ENCODE measurements around the gene COPS8. TPM values are rescaled to one million over a fixed set of nuclear protein-coding genes. Genes with fewer than 3 reads are reported as not detected.

The COPS8 gene
- total RNA-seq, 1 experiment from 2014 or later = 51.0 TPM

DNA sequence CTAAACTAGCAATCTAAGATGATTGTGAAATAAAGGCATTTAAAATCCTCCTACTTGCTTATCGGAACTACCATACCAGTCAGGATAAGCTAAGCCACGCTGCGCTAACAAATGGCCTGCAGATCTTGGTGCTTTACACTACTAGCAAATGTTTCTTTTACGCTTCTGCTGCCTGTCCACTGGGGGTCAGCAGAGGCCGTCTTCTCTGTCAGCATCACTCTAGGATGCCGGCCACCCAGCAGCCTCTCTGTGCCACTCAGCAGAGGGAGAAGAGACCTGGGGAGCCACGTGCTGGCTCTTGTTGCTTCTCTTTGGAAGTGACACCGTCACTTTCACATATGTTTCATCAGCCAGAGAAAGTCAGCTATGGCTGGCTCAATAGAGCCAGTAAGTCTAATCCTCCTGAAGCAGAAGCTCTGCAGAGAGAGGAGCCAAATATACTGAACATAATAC lies 36.6 kb downstream of the COPS8 start (continued):
- TF ChIP-seq, protein P1, sequence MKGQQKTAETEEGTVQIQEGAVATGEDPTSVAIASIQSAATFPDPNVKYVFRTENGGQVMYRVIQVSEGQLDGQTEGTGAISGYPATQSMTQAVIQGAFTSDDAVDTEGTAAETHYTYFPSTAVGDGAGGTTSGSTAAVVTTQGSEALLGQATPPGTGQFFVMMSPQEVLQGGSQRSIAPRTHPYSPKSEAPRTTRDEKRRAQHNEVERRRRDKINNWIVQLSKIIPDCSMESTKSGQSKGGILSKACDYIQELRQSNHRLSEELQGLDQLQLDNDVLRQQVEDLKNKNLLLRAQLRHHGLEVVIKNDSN (CRISPR knock-in tag; IDR thresholded peaks at IDR 0.05) = peak; percentile 41
- TF ChIP-seq ATF3 (CRISPR knock-in tag; conservative IDR thresholded peaks at IDR 0.05) = no peak
- TF ChIP-seq, protein P2, sequence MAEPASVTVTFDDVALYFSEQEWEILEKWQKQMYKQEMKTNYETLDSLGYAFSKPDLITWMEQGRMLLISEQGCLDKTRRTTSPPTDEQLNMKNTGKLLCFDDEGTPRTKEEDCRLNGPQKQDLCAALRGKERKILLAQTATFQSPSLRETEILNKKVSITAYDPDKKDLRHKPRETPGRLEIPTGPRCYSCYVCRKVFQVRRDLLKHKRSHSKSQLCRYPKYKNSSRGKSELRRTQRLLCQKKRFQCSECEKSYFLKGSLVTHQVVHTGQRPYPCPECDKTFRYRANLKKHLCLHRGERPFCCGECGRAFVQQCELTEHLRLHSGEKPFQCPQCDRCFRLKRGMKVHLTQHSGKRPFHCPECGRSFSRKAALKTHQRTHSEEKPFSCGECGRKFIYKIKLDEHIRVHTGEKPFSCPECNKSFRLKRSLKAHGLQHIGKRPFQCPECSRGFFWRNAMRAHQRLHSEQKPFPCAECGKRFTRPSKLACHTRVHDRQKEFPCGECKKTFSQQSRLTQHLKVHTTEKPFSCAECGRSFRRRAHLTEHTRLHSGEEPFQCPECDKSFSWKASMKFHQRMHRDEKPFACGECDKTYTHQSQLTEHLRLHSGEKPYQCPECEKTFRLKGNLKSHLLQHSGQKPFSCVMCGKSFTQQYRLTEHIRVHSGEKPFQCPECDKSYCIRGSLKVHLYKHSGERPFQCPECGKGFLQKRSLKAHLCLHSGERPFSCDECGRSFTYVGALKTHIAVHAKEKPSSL (CRISPR knock-in tag; conservative IDR thresholded peaks at IDR 0.05) = no peak
- no peak for TF ChIP-seq ELF4 (CRISPR knock-in tag; IDR thresholded peaks at IDR 0.05; ENCODE audit: low read depth)
- TF ChIP-seq GTF2I (CRISPR knock-in tag; conservative IDR thresholded peaks at IDR 0.05) = peak; percentile 91
- no peak for TF ChIP-seq NR1H2 (CRISPR knock-in tag; IDR thresholded peaks at IDR 0.05)
- TF ChIP-seq MXD4 (CRISPR knock-in tag; IDR thresholded peaks at IDR 0.05; ENCODE audit: borderline replicate concordance) = no peak
- no peak for TF ChIP-seq PRRX2 (CRISPR knock-in tag; IDR thresholded peaks at IDR 0.05)
- TF ChIP-seq, protein P3, sequence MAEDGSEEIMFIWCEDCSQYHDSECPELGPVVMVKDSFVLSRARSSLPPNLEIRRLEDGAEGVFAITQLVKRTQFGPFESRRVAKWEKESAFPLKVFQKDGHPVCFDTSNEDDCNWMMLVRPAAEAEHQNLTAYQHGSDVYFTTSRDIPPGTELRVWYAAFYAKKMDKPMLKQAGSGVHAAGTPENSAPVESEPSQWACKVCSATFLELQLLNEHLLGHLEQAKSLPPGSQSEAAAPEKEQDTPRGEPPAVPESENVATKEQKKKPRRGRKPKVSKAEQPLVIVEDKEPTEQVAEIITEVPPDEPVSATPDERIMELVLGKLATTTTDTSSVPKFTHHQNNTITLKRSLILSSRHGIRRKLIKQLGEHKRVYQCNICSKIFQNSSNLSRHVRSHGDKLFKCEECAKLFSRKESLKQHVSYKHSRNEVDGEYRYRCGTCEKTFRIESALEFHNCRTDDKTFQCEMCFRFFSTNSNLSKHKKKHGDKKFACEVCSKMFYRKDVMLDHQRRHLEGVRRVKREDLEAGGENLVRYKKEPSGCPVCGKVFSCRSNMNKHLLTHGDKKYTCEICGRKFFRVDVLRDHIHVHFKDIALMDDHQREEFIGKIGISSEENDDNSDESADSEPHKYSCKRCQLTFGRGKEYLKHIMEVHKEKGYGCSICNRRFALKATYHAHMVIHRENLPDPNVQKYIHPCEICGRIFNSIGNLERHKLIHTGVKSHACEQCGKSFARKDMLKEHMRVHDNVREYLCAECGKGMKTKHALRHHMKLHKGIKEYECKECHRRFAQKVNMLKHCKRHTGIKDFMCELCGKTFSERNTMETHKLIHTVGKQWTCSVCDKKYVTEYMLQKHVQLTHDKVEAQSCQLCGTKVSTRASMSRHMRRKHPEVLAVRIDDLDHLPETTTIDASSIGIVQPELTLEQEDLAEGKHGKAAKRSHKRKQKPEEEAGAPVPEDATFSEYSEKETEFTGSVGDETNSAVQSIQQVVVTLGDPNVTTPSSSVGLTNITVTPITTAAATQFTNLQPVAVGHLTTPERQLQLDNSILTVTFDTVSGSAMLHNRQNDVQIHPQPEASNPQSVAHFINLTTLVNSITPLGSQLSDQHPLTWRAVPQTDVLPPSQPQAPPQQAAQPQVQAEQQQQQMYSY (CRISPR knock-in tag; IDR thresholded peaks at IDR 0.05) = no peak
- no peak for TF ChIP-seq TEAD1 (CRISPR knock-in tag; IDR thresholded peaks at IDR 0.05)
- peak; percentile 88 for TF ChIP-seq GABPB1 (CRISPR knock-in tag; IDR thresholded peaks at IDR 0.05)
- TF ChIP-seq, protein P4, sequence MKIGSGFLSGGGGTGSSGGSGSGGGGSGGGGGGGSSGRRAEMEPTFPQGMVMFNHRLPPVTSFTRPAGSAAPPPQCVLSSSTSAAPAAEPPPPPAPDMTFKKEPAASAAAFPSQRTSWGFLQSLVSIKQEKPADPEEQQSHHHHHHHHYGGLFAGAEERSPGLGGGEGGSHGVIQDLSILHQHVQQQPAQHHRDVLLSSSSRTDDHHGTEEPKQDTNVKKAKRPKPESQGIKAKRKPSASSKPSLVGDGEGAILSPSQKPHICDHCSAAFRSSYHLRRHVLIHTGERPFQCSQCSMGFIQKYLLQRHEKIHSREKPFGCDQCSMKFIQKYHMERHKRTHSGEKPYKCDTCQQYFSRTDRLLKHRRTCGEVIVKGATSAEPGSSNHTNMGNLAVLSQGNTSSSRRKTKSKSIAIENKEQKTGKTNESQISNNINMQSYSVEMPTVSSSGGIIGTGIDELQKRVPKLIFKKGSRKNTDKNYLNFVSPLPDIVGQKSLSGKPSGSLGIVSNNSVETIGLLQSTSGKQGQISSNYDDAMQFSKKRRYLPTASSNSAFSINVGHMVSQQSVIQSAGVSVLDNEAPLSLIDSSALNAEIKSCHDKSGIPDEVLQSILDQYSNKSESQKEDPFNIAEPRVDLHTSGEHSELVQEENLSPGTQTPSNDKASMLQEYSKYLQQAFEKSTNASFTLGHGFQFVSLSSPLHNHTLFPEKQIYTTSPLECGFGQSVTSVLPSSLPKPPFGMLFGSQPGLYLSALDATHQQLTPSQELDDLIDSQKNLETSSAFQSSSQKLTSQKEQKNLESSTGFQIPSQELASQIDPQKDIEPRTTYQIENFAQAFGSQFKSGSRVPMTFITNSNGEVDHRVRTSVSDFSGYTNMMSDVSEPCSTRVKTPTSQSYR (CRISPR knock-in tag; IDR thresholded peaks at IDR 0.05) = no peak
- no peak for TF ChIP-seq NFATC4 (CRISPR knock-in tag; IDR thresholded peaks at IDR 0.05)
- TF ChIP-seq, protein P5, sequence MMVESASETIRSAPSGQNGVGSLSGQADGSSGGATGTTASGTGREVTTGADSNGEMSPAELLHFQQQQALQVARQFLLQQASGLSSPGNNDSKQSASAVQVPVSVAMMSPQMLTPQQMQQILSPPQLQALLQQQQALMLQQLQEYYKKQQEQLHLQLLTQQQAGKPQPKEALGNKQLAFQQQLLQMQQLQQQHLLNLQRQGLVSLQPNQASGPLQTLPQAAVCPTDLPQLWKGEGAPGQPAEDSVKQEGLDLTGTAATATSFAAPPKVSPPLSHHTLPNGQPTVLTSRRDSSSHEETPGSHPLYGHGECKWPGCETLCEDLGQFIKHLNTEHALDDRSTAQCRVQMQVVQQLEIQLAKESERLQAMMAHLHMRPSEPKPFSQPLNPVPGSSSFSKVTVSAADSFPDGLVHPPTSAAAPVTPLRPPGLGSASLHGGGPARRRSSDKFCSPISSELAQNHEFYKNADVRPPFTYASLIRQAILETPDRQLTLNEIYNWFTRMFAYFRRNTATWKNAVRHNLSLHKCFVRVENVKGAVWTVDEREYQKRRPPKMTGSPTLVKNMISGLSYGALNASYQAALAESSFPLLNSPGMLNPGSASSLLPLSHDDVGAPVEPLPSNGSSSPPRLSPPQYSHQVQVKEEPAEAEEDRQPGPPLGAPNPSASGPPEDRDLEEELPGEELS (CRISPR knock-in tag; IDR thresholded peaks at IDR 0.05) = no peak
- no peak for TF ChIP-seq AFF4 (CRISPR knock-in tag; IDR thresholded peaks at IDR 0.05; ENCODE audit: borderline replicate concordance)
- no peak for TF ChIP-seq ZNF138 (CRISPR knock-in tag; conservative IDR thresholded peaks at IDR 0.05)
- TF ChIP-seq ZNF423 (CRISPR knock-in tag; IDR thresholded peaks at IDR 0.05) = 0 out of 2 replicates have a peak, but pooled peaks have one; percentile 3
- no peak for TF ChIP-seq ZNF263 (CRISPR knock-in tag; IDR thresholded peaks at IDR 0.05; ENCODE audit: low read depth)
- TF ChIP-seq KAT7 (CRISPR knock-in tag; IDR thresholded peaks at IDR 0.05; ENCODE audit: borderline replicate concordance) = no peak
- no peak for TF ChIP-seq ZNF416 (CRISPR knock-in tag; IDR thresholded peaks at IDR 0.05)
- TF ChIP-seq SMAD4 (CRISPR knock-in tag; IDR thresholded peaks at IDR 0.05) = no peak
- TF ChIP-seq, protein P6, sequence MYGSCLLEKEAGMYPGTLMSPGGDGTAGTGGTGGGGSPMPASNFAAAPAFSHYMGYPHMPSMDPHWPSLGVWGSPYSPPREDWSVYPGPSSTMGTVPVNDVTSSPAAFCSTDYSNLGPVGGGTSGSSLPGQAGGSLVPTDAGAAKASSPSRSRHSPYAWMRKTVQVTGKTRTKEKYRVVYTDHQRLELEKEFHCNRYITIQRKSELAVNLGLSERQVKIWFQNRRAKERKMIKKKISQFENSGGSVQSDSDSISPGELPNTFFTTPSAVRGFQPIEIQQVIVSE (CRISPR knock-in tag; IDR thresholded peaks at IDR 0.05; ENCODE audit: borderline replicate concordance) = no peak

Measured in WTC11 (cell line).